GM12878 (cell line): ENCODE measurements around the gene RAPGEF3. TPM values are rescaled to one million over a fixed set of nuclear protein-coding genes. Genes with fewer than 3 reads are reported as not detected.
A peak's percentile ranks its signal among the peaks of the same experiment; 100 is the strongest.

Source experiments
- ATAC-seq: fragments of 200-7000 bp; cut with Tn5 transposase; 3 replicates; pipeline ENCODE4 v1.9.1; 2020; ENCODE audit warnings: mild to moderate bottlenecking, moderate library complexity
- BruUV-seq: library from RNA; stranded (reverse); fragments of 400-500 nt; replicated peaks from 2 replicates; lab custom pipeline; 2021; lab: Mats Ljungman, UMichigan
- CTCF ChIA-PET: fragments of 300-600 bp; sonication (Branson Sonifier 250); formaldehyde crosslinking; extraction: SDS; loops from one replicate; lab custom pipeline; 2021; ENCODE audit warnings: inconsistent platforms; lab: Yijun Ruan, JAX
- POLR2A ChIA-PET: fragments of 350-600 bp; formaldehyde crosslinking; extraction: SDS; loops from one replicate; lab custom pipeline; 2021; ENCODE audit warnings: inconsistent platforms; lab: Charles Lee
- RAD21 ChIA-PET: fragments of 300-600 bp; sonication (Branson Sonifier 250); formaldehyde crosslinking; loops from one replicate; lab custom pipeline; 2023; ENCODE audit warnings: antibody characterized with exemption; ENCODE audit not compliant: unreplicated experiment; lab: Charles Lee
- SMC1A ChIA-PET: fragments of 300-600 bp; sonication (Branson Sonifier 250); formaldehyde crosslinking; loops from one replicate; lab custom pipeline; 2023; ENCODE audit not compliant: unreplicated experiment, uncharacterized antibody; lab: Charles Lee
- DNase-seq: peaks from one replicate; pipeline ENCODE4 v3.0.0-alpha.2; 2011; ENCODE audit warnings: low read depth, low spot score
- FAIRE-seq: peaks from 3 replicates; lab custom pipeline; 2011; peaks lifted over from hg19 to GRCh38; lab: Jason Lieb, UNC
- H2AFZ ChIP-seq: 2 replicates; pipeline ENCODE4 v1.6.0; 2011; ENCODE audit warnings: low read depth, low read length, control low read depth; ENCODE audit not compliant: control insufficient read depth
- H3K27ac ChIP-seq: 2 replicates; pipeline ENCODE4 v1.5.1; 2011; ENCODE audit warnings: control low read depth; ENCODE audit not compliant: control insufficient read depth, insufficient read depth
- H3K27me3 ChIP-seq, 2 experiments: replicated peaks in 1 of 2; 2 replicates each; pipeline versions ENCODE4 v1.6.0 to v1.6.1; 2011; ENCODE audit warnings: low read length in 1 of 2; ENCODE audit not compliant: control insufficient read depth in 2 of 2, insufficient read depth in 2 of 2
- H3K36me3 ChIP-seq, 2 experiments: 2 replicates each; pipeline ENCODE4 v1.5.1; 2011; ENCODE audit warnings: low read length in 1 of 2; ENCODE audit not compliant: control insufficient read depth in 2 of 2, insufficient read depth in 2 of 2
- H3K4me1 ChIP-seq: 2 replicates; pipeline ENCODE4 v1.6.1; 2011; ENCODE audit warnings: mild to moderate bottlenecking, low read length, moderate library complexity, mixed read lengths; ENCODE audit not compliant: control insufficient read depth, insufficient read depth
- H3K4me2 ChIP-seq: 2 replicates; pipeline ENCODE4 v1.6.0; 2011; ENCODE audit warnings: control low read depth; ENCODE audit not compliant: control insufficient read depth, insufficient read depth
- H3K4me3 ChIP-seq: fragments of 200-600 bp; sonication (generic); 2 replicates; pipeline ENCODE4 v1.5.1; 2016
- H3K79me2 ChIP-seq: 2 replicates; pipeline ENCODE4 v1.6.0; 2011; ENCODE audit warnings: low read length; ENCODE audit not compliant: control insufficient read depth, insufficient read depth
- H3K9ac ChIP-seq: 2 replicates; pipeline ENCODE4 v1.8.0; 2011; ENCODE audit warnings: low read length, control low read depth, mixed read lengths; ENCODE audit not compliant: control insufficient read depth, insufficient read depth
- H3K9me3 ChIP-seq: replicated peaks from 3 replicates; pipeline ENCODE4 v1.5.1; 2011; ENCODE audit warnings: mild to moderate bottlenecking, low read length; ENCODE audit not compliant: control insufficient read depth, insufficient read depth
- H4K20me1 ChIP-seq: 2 replicates; pipeline ENCODE4 v1.6.0; 2011; ENCODE audit not compliant: control insufficient read depth, insufficient read depth
- ATF2 ChIP-seq: IDR thresholded peaks from 2 replicates; pipeline ENCODE4 v1.6.1; 2012; ENCODE audit warnings: low read length, inconsistent platforms
- BCL3 ChIP-seq: IDR thresholded peaks from 2 replicates; pipeline ENCODE4 v1.6.1; 2011; ENCODE audit warnings: borderline replicate concordance, low read depth, mild to moderate bottlenecking, moderate library complexity, low read length; ENCODE audit not compliant: insufficient read depth, poor library complexity, severe bottlenecking
- BHLHE40 ChIP-seq, 2 experiments: fragments of 450-650 bp in 1 of 2; IDR thresholded peaks; 2 replicates each; pipeline ENCODE4 v1.6.1; 2011 to 2017; ENCODE audit warnings: low read depth in 2 of 2, borderline replicate concordance in 1 of 2, improper control_type of control experiment in 1 of 2, low read length in 1 of 2, mild to moderate bottlenecking in 1 of 2
- ELK1 ChIP-seq: IDR thresholded peaks from 2 replicates; pipeline ENCODE4 v1.6.1; 2012; ENCODE audit warnings: low read depth, low read length, improper control_type of control experiment
- ESRRA ChIP-seq: IDR thresholded peaks from 2 replicates; pipeline ENCODE4 v1.6.1; 2012; ENCODE audit warnings: mild to moderate bottlenecking, low read length, improper control_type of control experiment
- FOS ChIP-seq: IDR thresholded peaks from 3 replicates; pipeline ENCODE4 v1.6.1; 2011; ENCODE audit warnings: borderline replicate concordance; ENCODE audit not compliant: insufficient read length; ENCODE audit errors: extremely low read depth
- FOXM1 ChIP-seq: IDR thresholded peaks from 2 replicates; pipeline ENCODE4 v1.6.1; 2012; ENCODE audit warnings: low read depth, mild to moderate bottlenecking, inconsistent platforms, low read length, moderate library complexity
- HSF1 ChIP-seq: fragments of 150-350 bp; IDR thresholded peaks from 2 replicates; pipeline ENCODE4 v1.6.1; 2014; ENCODE audit warnings: mild to moderate bottlenecking, low read depth, low read length
- NFYA ChIP-seq: IDR thresholded peaks from 2 replicates; pipeline ENCODE4 v1.6.1; 2011; ENCODE audit warnings: low read depth, mild to moderate bottlenecking, low read length, improper control_type of control experiment, borderline replicate concordance
- NR2C2 ChIP-seq: IDR thresholded peaks from 2 replicates; pipeline ENCODE4 v1.6.1; 2011; ENCODE audit warnings: borderline replicate concordance, low read depth; ENCODE audit not compliant: control insufficient read depth, insufficient read length
- PAX5 ChIP-seq: IDR thresholded peaks from 2 replicates; pipeline ENCODE4 v1.6.1; 2011; ENCODE audit warnings: low read depth, low read length, borderline replicate concordance
- SKIL ChIP-seq: fragments of 450-650 bp; IDR thresholded peaks from 2 replicates; pipeline ENCODE4 v1.6.1; 2017; ENCODE audit warnings: mild to moderate bottlenecking, low read depth, inconsistent platforms; ENCODE audit not compliant: poor library complexity, severe bottlenecking
- SMARCA5 ChIP-seq: fragments of 450-650 bp; IDR thresholded peaks from 2 replicates; pipeline ENCODE4 v1.6.1; 2017; ENCODE audit warnings: mild to moderate bottlenecking
- SUZ12 ChIP-seq: fragments of 200-600 bp; sonication (generic); IDR thresholded peaks from one replicate; pipeline ENCODE4 v1.6.1; 2018; ENCODE audit warnings: antibody characterized with exemption, mild to moderate bottlenecking; ENCODE audit not compliant: unreplicated experiment
- WGBS: methylation state at CpG from one replicate; pipeline ENCODE4 v1.1.6; 2016; ENCODE audit warnings: low lambda C conversion rate; ENCODE audit not compliant: insufficient replicate concordance, insufficient coverage; ENCODE audit errors: missing lambda C conversion rate; 5-methylcytosine and 5-hydroxymethylcytosine counted together
- in situ Hi-C: fragments of 300-500 bp; cut with MboI; formaldehyde crosslinking; loops from 9 replicates; pipeline ENCODE4 v1.14.3; 2018; ENCODE audit warnings: mixed read lengths
- intact Hi-C: fragments of 100-400 bp; cut with micrococcal nuclease; formaldehyde crosslinking; loops from one replicate; pipeline ENCODE4 v1.14.2; 2022; ENCODE audit not compliant: unreplicated experiment
- polyA plus RNA-seq, 11 experiments: library from polyadenylated mRNA; depleted of rRNA in 4 of 11; unstranded in 6 of 11; stranded (reverse) in 5 of 11; fragments of >200 nt; fragmentation: Nextera tagmentation in 4 of 11; fragmentation: Illumina TruSeq in 1 of 11; extraction: Ambion mirVana in 4 of 11; extraction: Trizol in 1 of 11; gene quantifications; 1 replicate in 1 of 11; 2 replicates in 10 of 11; pipeline versions ENCODE4 v1.2.1 to v1.2.3, GENCODE V29; 2011 to 2016; ENCODE audit warnings: inconsistent platforms in 2 of 11, missing spikeins in 2 of 11, low read depth in 1 of 11
- total RNA-seq, 4 experiments: library from RNA; depleted of rRNA in 3 of 4; stranded (reverse); fragments of >200 nt in 3 of 4; fragmentation: Illumina TruSeq in 1 of 4; extraction: Trizol in 1 of 4; gene quantifications; 2 replicates each; pipeline versions ENCODE4 v1.2.1 to v1.2.3, GENCODE V29; 2013 to 2021

Gene RAPGEF3
- total and polyA plus RNA-seq, 10 of the 15 experiments (the other 5 are each of a cell fraction or from before 2014, with no cell fraction given), result 0.02 to 0.92 (median 0.31) TPM; not detected in 2

GRCh38 chr12:47766502-47767215, 8.0 kb upstream of the RAPGEF3 start:
- peak; percentile 29 for ATAC-seq
- intact Hi-C loops, result loop anchor here (1.0 kb wide), 2 partner anchors 24 to 51 kb away; no protein-coding TSS in a partner anchor
- FAIRE-seq, result no peak
- H3K4me3 ChIP-seq, result no peak overlapping the region
- no peak overlapping the region for H2AFZ ChIP-seq
- H4K20me1 ChIP-seq, result no peaks in the 10 kb centered on the region
- no peak overlapping the region for H3K9ac ChIP-seq
- no peaks in the 10 kb centered on the region for H3K36me3 ChIP-seq
- in situ Hi-C loops, result no loop called here
- POLR2A ChIA-PET, result interaction anchor here (1.0 to 5.7 kb wide), 2 partner anchors 24 to 111 kb away, joined by 3 to 40 read pairs; no protein-coding TSS in a partner anchor
- DNase-seq, result no peak
- H3K27ac ChIP-seq, result no peak overlapping the region
- no peaks in the 10 kb centered on the region for H3K79me2 ChIP-seq
- RAD21 ChIA-PET, result interaction anchor here (0.6 to 8.9 kb wide), 20 partner anchors 11 to 329 kb away, joined by 3 to 327 read pairs (median 6); partner anchors contain the start of gene RAPGEF3
- no peaks in the 10 kb centered on the region for H3K4me1 ChIP-seq
- CTCF ChIA-PET, result interaction anchor here (0.6 to 19.3 kb wide), 29 partner anchors 10 to 734 kb away, joined by 3 to 814 read pairs (median 6); partner anchors contain the start of genes ENDOU, RAPGEF3 and RPAP3
- 63% methylated on average over 4 of the region's 5 CpGs for WGBS
- H3K27me3 ChIP-seq, result no peaks in the 10 kb centered on the region
- BruUV-seq, result no TSS peak
- SMC1A ChIA-PET, result interaction anchor here (0.7 to 7.2 kb wide), 22 partner anchors 9 to 115 kb away, joined by 3 to 267 read pairs (median 6); partner anchors contain the start of genes ENDOU and RAPGEF3
- H3K9me3 ChIP-seq, result no peaks in the 10 kb centered on the region
- H3K4me2 ChIP-seq, result no peak overlapping the region
- TF ChIP-seq ATF2, result no peak
- TF ChIP-seq FOXM1, result no peak
- TF ChIP-seq BHLHE40 (IDR thresholded peaks at IDR 0.05; ENCODE audit: borderline replicate concordance in 1 of 2, low read depth in 2 of 2, low read length in 1 of 2), result no peak
- no peak for TF ChIP-seq SMARCA5
- no peak for TF ChIP-seq SUZ12
- no peak for TF ChIP-seq BCL3
- no peak for TF ChIP-seq HSF1
- no peak for TF ChIP-seq SKIL
- no peak for TF ChIP-seq NFYA
- TF ChIP-seq FOS, result no peak
- no peak for TF ChIP-seq ELK1
- no peak for TF ChIP-seq NR2C2
- no peak for TF ChIP-seq ESRRA
- no peak for TF ChIP-seq PAX5
